Activated CD4-positive, CD25-positive, alpha-beta regulatory T cell (primary cell): ENCODE measurements around the gene TMEM190.
A peak's percentile ranks its signal among the peaks of the same experiment; 100 is the strongest.

Experiments used
- DNase-seq, 4 experiments: peaks; one replicate each; lab custom pipeline; 2025; lab: John Stamatoyannopoulos, UW

TMEM190 gene

DNA sequence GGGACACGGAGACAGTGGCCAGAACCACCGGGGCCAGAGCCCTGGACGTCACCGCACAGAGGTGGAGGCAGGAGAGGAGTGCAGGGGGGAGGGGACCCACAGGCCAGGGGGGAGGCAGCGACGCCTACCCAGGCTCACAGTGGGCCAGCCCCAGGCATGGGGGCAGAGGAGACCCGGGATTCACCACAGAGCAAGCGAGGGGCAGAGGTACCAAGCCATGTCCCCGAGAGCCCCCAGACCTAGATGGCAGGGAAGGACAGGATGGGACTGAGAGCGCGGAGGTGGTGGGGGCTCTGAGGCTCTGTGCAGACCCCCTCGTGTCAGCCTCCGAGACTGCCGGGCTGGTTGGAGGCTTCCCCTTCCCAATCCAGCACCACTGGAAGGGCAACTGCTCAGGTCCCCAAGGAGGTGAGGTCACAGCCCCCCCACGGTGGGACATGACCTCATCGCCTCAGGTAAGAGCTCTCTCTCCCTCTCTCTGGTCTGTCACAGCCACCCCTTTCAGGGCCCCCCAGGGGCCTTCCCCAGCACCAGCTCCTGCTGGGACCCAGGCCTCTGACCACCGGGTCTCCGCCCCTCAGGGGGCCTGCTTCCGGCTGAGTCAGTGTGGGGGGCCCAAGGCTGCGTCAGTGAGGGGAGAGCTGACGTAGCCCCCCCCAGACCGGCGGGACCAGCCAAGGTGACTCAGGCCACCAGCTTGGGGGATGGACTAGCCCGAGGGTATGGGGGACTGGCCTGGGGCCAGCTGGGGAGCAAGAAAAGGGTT is 4.1 kb upstream of the TMEM190 start:
- no peak for DNase-seq

DNA sequence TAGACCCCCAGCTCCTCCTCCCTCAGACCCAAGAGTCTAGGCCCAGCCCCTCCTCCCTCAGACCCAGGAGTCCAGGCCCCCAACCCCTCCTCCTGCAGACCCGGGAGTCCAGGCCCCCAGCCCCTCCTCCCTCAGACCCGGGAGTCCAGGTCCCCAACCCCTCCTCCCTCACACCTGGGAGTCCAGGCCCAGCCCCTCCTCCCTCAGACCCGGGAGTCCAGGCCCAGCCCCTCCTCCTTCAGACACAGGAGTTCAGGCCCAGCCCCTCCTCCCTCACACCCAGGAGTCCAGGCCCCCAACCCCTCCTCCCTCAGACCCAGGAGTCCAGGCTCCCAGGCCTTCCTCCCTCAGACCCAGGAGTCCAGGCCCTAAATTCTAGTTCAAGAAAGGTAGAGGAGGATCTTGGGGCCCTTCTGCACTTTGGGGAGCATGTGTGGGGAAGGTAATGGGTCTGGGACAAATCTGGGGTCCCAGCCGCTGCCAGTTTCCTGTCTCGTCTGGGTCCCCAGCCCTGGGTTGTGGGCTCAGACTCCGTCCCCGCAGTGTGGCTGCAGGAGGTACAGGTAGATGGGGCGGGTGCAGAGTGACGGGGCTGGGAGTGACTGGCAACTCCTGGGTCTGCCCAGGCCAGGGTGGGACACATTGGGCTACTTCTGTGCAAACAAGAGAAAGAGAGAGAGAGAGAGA is 3.2 kb upstream of the TMEM190 start:
- DNase-seq = no peak

DNA sequence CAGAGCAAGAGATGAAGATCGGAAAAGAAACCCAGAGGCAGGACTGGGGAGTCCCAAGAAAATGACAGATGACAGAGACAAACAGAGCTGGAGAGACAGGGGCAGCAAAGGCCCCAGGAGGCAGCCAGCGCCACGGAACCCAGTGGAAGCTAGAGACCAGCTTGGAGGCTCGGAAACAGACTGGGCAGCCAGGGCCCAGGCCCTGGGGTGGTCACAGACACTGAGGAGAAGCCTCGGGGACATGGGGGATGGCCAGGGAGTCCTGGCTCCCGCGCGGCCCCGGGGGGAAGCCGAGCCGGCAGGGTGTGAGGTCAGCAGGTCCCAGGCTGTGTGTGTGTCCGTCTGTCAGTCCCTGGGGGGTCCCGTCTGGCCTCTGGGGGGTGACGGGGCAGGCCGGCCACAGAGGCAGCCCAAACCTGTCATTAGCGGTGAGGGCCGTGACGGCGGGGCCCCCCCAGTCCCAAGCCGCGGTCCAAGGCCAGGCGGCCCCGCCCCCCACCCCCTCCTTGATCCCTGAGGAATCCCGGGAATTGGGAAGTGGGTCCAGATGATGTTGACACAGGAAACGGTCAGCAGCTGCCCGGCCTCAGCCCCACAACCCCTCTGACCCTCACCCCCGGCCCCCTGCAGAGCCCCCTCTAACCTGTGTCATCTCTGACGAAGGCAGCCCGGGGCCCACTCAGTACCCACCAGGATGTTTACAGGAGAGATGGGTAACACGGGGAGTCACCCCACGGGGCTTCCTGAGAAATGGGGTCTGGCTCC is 2.5 kb upstream of the TMEM190 start:
- no peak for DNase-seq

DNA sequence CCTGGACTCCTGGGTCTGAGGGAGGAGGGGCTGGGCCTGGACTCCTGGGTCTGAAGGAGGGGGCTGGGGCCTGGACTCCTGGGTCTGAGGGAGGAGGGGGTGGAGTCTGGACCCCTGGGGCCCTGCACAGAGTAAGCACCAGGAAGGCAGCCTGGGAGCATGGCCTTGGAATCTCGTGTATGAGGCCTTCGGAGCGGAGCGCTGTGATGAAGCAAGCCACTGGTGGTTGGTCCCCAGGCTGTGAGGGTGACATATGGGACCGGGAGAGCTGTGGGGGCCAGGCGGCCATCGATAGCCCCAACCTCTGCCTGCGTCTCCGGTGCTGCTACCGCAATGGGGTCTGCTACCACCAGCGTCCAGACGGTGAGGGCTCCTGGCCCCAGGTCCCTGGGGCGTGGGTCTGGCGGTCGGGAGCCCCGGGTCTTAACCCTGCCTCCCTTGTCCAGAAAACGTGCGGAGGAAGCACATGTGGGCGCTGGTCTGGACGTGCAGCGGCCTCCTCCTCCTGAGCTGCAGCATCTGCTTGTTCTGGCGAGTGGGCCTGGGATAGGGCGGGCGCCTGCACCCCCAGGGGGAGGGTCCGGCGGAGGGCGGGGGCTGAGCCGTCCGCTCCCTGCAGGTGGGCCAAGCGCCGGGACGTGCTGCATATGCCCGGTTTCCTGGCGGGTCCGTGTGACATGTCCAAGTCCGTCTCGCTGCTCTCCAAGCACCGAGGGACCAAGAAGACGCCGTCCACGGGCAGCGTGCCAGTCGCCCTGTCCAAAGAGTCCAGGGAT is 918 bp downstream of the TMEM190 start:
- DNase-seq = no peak

DNA sequence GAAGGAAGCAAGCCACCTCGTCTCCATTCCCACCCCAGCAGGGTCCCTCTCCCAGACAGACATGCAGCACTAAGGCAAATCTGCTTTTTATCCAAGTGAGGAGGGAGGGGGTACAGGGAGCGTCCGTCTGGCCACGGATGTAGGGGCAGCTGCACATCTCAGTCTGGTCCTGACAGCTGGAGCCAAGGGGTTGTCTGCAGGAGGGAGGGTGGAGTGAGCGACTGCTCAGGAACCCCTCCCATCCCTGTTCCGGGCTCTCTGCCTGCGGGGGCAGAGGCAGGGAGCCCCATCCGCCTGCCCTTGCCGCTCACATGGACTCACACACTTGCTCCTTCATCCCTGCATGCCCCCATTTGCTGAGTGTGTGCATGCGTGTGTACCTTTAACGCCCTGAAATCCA is 2.5 kb downstream of the TMEM190 start:
- DNase-seq = no peak

DNA sequence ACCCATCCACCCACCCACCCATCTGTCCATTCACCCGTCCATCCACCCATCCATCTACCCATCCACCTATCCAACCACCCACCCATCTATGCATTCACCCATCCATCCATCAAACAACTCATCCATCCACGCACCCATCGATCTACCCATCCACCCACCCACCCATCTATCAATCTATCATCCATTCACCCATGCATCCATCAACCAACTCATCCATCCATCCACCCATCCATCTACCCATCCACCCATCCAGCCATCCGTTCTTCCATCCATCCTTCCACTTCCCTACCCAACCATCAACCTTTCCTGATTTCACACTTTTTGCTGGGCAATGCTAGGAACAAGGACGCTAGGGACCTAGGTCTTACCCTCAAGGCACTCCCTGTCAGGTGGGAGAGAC is 5.4 kb downstream of the TMEM190 start:
- no peak for DNase-seq

DNA sequence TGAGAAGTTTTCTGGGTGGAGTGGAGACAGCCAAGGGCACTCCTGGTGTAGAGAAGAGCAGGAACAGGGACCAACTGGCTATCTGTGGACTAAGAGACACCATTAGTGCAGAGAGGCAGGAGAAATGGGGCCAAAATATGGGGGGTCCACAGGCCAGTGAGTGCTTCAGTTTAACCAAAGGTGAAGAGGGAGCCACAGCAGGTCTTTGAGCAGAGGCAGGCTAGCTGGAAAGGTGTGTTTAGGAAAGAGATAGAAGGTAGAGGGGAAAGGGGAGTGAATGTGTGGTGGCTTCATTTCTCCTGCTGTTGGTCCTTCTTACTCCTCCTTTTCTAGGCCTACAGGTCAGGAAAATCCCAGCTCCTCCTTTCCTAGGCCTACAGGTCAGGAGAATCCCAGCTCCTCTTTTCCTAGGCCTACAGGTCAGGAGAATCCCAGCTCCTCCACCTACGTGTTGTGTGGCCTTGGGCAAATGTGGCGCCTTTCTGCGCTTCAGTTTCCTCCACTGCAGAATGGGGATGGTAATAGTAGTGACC is 6.0 kb downstream of the TMEM190 start:
- no peak for DNase-seq

DNA sequence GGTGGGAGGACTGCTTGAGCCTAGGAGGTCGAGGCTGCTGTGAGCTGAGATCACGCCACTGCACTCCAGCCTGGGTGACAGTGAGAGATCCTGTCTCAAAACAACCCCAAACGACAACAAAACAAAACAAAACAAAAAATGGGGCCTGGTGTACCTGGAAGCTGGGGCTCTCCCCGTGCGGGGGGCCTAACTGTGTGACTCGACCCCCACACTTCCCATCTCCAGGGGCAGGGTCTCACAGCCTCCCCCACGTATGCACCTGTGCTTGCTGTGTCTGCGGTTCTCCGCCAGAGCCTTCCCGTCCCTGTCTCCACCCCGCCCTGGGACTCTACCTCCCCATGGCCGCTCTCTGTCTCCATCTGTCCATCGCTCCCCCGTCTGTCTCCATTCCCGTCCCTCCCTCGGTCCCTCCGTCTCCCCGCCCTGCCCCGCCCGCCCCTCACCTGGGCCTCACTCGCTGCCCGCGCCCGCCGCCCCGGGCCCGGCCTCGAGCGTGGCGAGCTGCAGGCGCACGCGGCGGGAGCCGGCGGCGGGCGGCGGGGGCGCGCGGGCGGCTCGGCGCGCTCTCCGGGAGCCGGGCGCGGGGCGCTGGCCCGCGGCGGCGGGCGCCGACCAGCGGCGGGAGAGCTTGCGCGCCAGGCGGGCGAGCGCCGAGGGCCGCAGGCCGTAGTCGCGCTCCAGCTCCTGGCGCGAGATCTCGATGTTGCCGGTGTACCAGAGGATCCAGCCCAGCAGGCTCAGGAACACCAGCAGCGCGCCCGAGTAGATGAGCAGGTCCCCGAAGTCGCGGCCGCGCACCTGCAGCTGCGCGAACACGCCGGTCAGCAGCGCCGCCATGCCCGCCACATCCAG is 6.9 kb downstream of the TMEM190 start:
- DNase-seq = no peak

DNA sequence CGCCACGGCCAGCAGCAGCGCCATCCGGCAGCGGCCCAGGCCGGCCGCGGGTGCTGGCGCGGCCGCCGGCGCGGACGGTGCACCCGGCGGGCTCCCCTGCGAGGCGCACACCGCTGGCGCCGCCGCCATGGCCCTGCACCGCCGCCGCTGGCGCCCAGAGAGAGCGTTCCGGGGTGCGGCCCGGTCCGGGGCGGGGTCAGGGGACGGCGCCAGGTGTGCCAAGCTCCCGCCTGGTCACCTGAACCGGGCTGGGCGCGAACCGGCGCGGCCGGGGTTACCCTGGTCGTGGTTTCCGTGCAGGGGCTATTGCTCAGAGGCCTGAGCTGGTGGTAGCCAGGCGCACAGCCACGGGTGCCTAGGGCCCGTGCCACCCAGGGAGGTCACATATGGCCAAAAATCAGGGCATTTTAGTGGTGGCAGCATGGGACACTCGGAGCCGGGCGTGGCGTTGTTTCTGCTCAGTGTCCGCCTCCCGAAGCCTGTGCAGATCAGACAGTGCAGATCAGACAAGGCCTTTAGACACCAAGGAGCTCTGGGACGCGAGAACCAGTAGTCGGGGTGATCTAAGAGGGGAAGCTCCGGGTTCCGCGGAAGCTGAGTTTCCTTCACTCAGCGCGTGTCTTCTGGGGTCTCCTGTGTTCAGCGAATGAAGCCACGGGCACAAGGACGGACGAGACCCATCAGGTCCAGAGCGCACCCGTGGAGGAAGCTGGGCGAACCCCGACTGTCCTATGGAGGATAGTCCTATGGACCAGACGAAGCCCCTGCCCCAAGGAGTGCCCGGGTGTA is 7.7 kb downstream of the TMEM190 start, which contains the start of gene TMEM238:
Gene TMEM238, minus strand, starts transcription at position 162 of the 789 bp plus-strand sequence. Its CDS starts 33 bp downstream, at position 129.
- no peak for DNase-seq

DNA sequence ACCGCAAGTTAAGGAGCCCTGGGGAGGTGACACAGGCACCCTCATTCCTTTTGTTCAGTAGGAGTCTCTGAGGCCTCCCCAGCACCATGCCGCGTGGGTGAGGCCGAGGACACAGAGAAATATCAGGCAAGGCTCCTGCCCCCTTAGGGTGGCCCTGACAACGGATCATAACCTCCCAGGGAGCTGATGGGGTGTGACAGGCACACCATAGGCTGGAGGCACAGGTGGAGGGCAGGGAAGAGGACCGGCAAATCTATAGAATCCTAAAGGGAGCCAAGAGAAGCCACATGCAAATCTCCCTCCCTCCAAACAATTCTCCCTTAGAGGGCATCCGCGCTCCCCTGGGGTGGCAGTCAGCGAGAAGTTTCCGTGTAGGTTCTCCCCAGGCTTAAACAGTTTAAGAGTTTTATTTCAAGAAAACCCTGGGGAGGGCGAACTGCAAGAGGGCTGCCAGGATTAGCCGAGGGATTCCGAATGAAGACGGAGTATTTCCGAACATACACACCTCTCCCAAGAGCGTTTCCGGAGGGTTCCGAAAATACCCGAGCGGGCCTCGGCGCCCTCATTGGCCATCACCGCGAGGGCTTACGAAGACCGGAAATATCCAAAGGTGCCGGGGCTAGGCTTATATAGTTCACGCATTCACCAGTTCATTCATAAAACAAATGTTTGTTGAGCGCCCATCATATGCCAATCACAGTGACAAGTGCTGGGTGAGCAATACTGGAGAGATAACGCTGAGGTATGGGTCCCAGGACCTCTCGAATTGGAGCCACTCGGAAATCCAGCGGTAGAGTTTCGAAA is 8.5 kb downstream of the TMEM190 start:
- peak; percentile 85 to 91 (median 88) for DNase-seq

DNA sequence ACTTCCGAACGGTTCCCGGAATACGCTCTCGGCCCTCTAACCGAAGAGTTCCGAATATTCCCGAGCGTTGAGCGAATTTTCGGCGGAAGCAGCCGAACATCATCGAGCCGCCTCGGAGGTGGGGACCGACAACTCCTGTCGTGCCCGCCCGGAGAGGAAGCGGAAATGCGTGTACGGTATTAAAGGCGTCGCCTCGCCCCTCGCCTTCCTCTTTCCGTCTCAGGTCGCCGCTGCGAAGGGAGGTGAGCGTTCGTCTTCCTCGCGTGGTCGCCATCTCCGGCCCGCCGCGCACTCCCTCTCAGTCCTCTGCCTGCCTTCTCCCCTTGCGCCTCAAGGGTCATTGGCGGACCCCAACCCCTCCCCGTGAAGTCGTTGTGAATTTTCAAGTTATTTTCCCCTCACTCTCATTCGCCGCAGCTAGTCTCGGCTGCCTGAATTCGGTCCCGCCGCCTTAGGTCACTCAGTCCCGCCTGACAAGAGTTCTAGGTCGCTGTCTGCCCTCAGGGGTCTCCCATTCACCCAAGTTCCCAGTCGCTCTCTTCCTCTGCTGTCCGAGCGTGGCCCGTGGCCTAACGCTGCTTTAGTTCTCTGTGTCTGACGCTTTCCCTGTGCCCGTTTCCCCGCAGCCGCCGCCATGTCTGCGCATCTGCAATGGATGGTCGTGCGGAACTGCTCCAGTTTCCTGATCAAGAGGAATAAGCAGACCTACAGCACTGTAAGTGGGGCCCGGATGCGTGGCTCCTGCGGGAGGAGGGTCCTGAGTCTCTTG is 9.3 kb downstream of the TMEM190 start, which contains the start of gene RPL28:
Gene RPL28, plus strand, starts transcription at position 209 of the 769 bp plus-strand sequence. Its CDS starts 426 bp downstream, at position 635.
- DNase-seq = peak; percentile 90 to 97 (median 94)

DNA sequence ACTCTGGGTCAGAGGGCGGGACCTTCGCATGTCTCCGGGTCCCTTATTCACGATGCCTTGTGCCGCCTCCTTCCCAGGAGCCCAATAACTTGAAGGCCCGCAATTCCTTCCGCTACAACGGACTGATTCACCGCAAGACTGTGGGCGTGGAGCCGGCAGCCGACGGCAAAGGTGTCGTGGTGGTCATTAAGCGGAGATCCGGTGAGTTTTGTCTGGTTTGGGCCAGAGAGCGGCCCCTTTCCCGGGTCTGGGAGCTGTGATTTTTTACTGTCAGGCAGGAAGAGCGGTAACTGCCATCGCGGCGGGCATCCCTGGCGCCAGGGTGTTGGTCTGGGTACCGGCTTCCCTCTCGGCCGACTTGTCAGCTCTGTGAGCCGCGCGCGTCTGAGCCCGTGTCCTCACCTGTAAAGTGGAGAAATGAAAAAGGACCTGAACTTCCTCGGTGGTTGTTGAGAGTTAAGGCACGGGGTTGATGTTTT is 9.9 kb downstream of the TMEM190 start:
- no peak for DNase-seq

DNA sequence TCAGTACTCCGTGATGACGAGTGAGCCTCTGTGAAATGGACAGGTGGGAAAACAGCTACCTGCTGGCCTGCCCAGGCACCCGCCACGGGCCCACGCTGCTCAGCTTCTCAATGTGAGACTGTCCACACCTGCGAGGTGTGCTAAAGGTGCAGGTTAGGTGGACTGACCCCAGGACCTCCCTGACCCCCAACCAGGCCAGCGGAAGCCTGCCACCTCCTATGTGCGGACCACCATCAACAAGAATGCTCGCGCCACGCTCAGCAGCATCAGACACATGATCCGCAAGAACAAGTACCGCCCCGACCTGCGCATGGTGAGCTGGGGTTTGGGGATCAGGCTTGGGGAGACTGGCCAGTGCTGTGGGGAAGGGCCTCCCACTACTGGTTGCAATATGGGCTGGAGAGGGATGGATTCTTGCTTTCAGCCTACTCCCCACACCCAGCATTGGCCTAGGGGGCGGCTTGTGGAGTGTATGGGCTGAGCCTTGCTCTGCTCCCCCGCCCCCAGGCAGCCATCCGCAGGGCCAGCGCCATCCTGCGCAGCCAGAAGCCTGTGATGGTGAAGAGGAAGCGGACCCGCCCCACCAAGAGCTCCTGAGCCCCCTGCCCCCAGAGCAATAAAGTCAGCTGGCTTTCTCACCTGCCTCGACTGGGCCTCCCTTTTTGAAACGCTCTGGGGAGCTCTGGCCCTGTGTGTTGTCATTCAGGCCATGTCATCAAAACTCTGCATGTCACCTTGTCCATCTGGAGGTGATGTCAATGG is 11.3 kb downstream of the TMEM190 start:
- no peak for DNase-seq

DNA sequence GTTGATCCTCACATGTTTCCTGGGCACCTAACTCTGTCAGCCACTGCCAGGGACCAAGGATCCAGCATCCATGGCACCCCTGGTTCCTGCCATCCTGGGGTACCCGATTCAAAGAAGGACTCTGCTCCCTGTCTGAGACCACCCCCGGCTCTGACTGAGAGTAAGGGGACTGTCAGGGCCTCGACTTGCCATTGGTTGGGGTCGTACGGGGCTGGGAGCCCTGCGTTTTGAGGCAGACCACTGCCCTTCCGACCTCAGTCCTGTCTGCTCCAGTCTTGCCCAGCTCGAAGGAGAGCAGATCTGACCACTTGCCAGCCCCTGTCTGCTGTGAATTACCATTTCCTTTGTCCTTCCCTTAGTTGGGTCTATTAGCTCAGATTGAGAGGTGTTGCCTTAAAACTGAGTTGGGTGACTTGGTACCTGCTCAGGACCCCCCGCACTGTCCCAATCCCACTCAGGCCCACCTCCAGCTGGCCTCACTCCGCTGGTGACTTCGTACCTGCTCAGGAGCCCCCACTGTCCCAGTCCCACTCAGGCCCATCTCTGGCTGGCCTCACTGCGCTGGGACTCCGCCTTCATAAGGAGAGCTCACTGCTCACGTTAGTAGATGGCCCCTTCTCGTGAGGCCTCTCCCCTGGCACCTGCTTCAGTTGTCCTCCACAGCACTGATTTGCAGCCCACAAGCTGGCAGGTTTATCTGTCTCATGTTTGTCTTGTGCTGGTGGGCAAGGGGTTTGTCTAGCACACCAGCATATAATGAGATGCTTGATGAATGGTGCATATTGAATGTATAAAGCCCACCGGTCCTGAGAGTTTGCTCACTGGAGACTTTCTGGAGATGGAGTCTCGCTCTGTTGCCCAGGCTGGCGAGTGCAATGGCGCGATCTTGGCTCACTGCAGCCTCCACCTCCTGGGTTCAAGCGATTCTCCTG is 13.0 kb downstream of the TMEM190 start:
- no peak for DNase-seq

DNA sequence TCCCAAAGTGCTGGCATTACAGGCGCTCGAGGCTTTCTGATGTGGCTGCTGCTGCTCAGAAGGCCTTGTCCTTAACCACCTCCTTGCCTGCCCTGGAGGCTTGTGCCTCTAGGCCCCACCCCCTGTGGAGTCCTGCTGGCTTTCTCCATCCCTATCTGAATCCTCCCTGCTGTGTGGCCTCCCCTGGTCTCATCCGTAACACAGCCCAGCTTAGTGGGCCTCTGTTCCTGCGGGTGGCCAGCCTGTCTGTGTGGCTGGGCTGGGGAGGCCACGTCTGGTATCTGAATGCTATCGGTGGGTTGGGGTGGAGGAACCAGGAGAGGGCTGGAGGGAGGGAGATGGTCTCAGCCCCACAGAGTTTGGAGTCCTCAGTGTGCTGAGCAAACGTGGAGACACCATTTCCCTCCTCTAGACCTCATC is 13.8 kb downstream of the TMEM190 start:
- DNase-seq = no peak

DNA sequence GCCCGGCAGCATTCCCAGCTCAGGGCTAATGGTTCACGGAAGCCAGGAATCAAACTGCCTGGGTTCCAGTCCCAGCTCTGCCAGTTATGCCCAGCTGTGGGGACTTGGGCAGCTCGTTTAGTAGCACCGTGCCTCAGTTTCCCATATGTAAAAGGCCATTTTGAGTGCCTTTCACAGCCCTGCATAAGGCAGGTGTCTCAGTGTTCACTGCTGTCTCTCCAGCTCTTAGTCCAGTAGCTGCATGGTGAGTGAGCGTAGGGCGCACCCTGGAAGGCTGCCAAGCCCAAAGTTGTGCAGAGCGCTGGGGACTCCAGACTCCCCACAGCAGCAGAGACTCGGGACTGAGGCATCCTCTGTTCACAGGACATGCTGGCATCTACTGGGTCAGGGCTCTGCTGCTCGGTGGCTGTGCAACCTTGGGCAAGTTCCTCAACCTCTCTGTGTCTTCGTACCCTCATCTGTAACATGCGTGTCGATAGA is 14.6 kb downstream of the TMEM190 start:
- DNase-seq = no peak
